ENCODE data around the gene PNMA8C.
"Not testable (repeated sequence)": the region's sequence is repeated elsewhere in the genome, so short reads cannot be mapped to it uniquely, and the experiment has no call there.

DNA sequence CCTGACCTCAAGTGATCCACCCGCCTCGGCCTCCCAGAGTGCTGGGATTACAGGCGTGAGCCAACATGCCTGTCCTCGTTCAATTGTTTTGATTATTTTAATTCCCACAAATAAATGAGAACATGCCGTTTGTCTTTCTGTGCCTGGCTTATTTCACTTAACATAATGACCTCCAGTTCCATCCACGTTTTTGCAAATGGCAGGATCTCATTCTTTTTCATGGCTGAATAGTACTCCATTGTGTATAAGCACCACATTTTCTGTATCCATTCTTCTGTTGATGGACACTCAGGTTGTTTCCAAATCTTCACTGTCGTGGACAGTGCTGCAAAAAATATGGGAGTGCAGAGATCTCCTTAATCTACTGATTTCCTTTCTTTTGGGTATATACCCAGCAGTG, 4.7 kb upstream of the PNMA8C start:
- TF ChIP-seq, protein P1, sequence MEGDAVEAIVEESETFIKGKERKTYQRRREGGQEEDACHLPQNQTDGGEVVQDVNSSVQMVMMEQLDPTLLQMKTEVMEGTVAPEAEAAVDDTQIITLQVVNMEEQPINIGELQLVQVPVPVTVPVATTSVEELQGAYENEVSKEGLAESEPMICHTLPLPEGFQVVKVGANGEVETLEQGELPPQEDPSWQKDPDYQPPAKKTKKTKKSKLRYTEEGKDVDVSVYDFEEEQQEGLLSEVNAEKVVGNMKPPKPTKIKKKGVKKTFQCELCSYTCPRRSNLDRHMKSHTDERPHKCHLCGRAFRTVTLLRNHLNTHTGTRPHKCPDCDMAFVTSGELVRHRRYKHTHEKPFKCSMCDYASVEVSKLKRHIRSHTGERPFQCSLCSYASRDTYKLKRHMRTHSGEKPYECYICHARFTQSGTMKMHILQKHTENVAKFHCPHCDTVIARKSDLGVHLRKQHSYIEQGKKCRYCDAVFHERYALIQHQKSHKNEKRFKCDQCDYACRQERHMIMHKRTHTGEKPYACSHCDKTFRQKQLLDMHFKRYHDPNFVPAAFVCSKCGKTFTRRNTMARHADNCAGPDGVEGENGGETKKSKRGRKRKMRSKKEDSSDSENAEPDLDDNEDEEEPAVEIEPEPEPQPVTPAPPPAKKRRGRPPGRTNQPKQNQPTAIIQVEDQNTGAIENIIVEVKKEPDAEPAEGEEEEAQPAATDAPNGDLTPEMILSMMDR (IDR thresholded peaks at IDR 0.05) = not testable (repeated sequence)
- TF ChIP-seq ZFX (IDR thresholded peaks at IDR 0.05; ENCODE audit: borderline replicate concordance) = not testable (repeated sequence)

Data from 22Rv1 (cell line).